Hepatocyte (in vitro differentiated cells): ENCODE data around the gene CDC20. TPM values are rescaled to one million over a fixed set of nuclear protein-coding genes. Genes with fewer than 3 reads are reported as not detected.

Source experiments
- DNase-seq: peaks from one replicate; pipeline ENCODE4 v3.0.0-alpha.2; 2016; ENCODE audit warnings: low spot score
- H2AFZ ChIP-seq: fragments of 200-600 bp; sonication (generic); 2 replicates; pipeline ENCODE4 v1.6.0; 2016; ENCODE audit warnings: antibody characterized with exemption, mild to moderate bottlenecking
- H3K27ac ChIP-seq: fragments of 200-600 bp; sonication (generic); 2 replicates; pipeline ENCODE4 v1.5.1; 2016; ENCODE audit warnings: mild to moderate bottlenecking
- H3K27me3 ChIP-seq: fragments of 200-600 bp; sonication (generic); 2 replicates; pipeline ENCODE4 v1.6.1; 2016
- H3K36me3 ChIP-seq: fragments of 200-600 bp; sonication (generic); replicated peaks from 2 replicates; pipeline ENCODE4 v1.5.1; 2016; ENCODE audit warnings: low read depth; ENCODE audit not compliant: insufficient read depth
- H3K4me1 ChIP-seq: fragments of 200-600 bp; sonication (generic); 2 replicates; pipeline ENCODE4 v1.5.1; 2016; ENCODE audit warnings: mild to moderate bottlenecking, moderate library complexity; ENCODE audit not compliant: insufficient read depth
- H3K4me2 ChIP-seq: fragments of 200-600 bp; sonication (generic); 2 replicates; pipeline ENCODE4 v1.6.0; 2016
- H3K4me3 ChIP-seq: fragments of 200-600 bp; sonication (generic); 2 replicates; pipeline ENCODE4 v1.5.1; 2016; ENCODE audit warnings: mild to moderate bottlenecking
- H3K79me2 ChIP-seq: fragments of 200-600 bp; sonication (generic); 2 replicates; pipeline ENCODE4 v1.6.0; 2017; ENCODE audit warnings: mild to moderate bottlenecking
- H3K9me2 ChIP-seq: fragments of 200-600 bp; sonication (generic); replicated peaks from 2 replicates; pipeline ENCODE4 v1.6.0; 2017; ENCODE audit warnings: mild to moderate bottlenecking; ENCODE audit not compliant: insufficient read depth
- H3K9me3 ChIP-seq: fragments of 200-600 bp; sonication (generic); 2 replicates; pipeline ENCODE4 v1.5.1; 2016; ENCODE audit warnings: low read depth, mild to moderate bottlenecking
- H4K20me1 ChIP-seq: fragments of 200-600 bp; sonication (generic); 2 replicates; pipeline ENCODE4 v1.6.0; 2016; ENCODE audit warnings: mild to moderate bottlenecking; ENCODE audit not compliant: insufficient read depth, poor library complexity, severe bottlenecking
- CTCF ChIP-seq: fragments of 200-600 bp; sonication (generic); IDR thresholded peaks from 2 replicates; pipeline ENCODE4 v1.5.1; 2016; ENCODE audit warnings: antibody characterized with exemption, mild to moderate bottlenecking; ENCODE audit not compliant: poor library complexity
- EZH2 ChIP-seq: fragments of 200-600 bp; sonication (generic); IDR thresholded peaks from 2 replicates; pipeline ENCODE4 v1.6.1; 2016; ENCODE audit warnings: antibody characterized with exemption, mild to moderate bottlenecking, borderline replicate concordance
- EZH2phosphoT487 ChIP-seq: fragments of 200-600 bp; sonication (generic); IDR thresholded peaks from one replicate; pipeline ENCODE4 v1.6.1; 2018; ENCODE audit warnings: antibody characterized with exemption, mild to moderate bottlenecking, low read depth, moderate library complexity; ENCODE audit not compliant: unreplicated experiment, severe bottlenecking
- WGBS: methylation state at CpG from one replicate; pipeline ENCODE4 v1.1.6; 2016; ENCODE audit warnings: low lambda C conversion rate; ENCODE audit errors: missing lambda C conversion rate; 5-methylcytosine and 5-hydroxymethylcytosine counted together
- polyA plus RNA-seq: library from polyadenylated mRNA; unstranded; fragments of >200 nt; fragmentation: Nextera tagmentation; extraction: Ambion mirVana; gene quantifications from 2 replicates; pipeline ENCODE4 v1.2.1, GENCODE V29; 2016
- total RNA-seq: library from RNA; depleted of rRNA; stranded (reverse); fragments of >200 nt; gene quantifications from 2 replicates; pipeline ENCODE4 v1.2.3, GENCODE V29; 2014

CDC20 gene
- total and polyA plus RNA-seq, 2 experiments from 2014 or later, result 13.6 to 19.7 TPM

GRCh38 chr1:43366601-43367025 lies 7.8 kb downstream of the CDC20 start:
- Histone ChIP-seq H3K36me3 (no peaks in the 10 kb centered on the region), H3K4me3 (peak overlapping the region; percentile 91), H3K27me3 (no peaks in the 10 kb centered on the region), H3K4me2 (peak overlapping the region; percentile 96), H3K9me3 (no peaks in the 10 kb centered on the region), H3K27ac (peak overlapping the region; percentile 99), H2AFZ (no peak overlapping the region), H3K79me2 (peaks cover 45% of the 10 kb centered on the region), H3K4me1 (peaks cover 14% of the 10 kb centered on the region), H3K9me2 (no peaks in the 10 kb centered on the region), H4K20me1 (peaks cover 3% of the 10 kb centered on the region)
- peak; percentile 30 for DNase-seq
- TF ChIP-seq CTCF (no peak), EZH2 (no peak), EZH2phosphoT487 (no peak)
- 47% methylated on average over 3 of the region's 5 CpGs for WGBS

- WGBS, result 6% methylated on average over 25 of the region's 48 CpGs
- H4K20me1 ChIP-seq, result peaks cover 3% of the 10 kb centered on the region
- no peaks in the 10 kb centered on the region for H3K27me3 ChIP-seq
- no peak for TF ChIP-seq EZH2
- TF ChIP-seq EZH2phosphoT487, result no peak
- no peak for TF ChIP-seq CTCF
- H3K79me2 ChIP-seq, result peaks cover 43% of the 10 kb centered on the region
- H3K4me2 ChIP-seq, result peak overlapping the region; percentile 96
- peak overlapping the region; percentile 91 for H3K4me3 ChIP-seq
- H2AFZ ChIP-seq, result peak overlapping the region; percentile 63
- H3K4me1 ChIP-seq, result peaks cover 14% of the 10 kb centered on the region
- DNase-seq, result peak; percentile 56
- H3K36me3 ChIP-seq, result no peaks in the 10 kb centered on the region
- no peaks in the 10 kb centered on the region for H3K9me2 ChIP-seq
- H3K27ac ChIP-seq, result peak overlapping the region; percentile 99
- no peaks in the 10 kb centered on the region for H3K9me3 ChIP-seq
These were observed 8.5 kb downstream of the CDC20 start for GRCh38 chr1:43367026-43367903.

GRCh38 chr1:43367904-43368645 lies 9.3 kb downstream of the CDC20 start, which contains the start of gene ELOVL1:
Gene ELOVL1 (minus strand): TSS chr1:43368011. CDS start chr1:43365609, 2,402 bp downstream.
- no peak for TF ChIP-seq EZH2phosphoT487
- no peak for TF ChIP-seq EZH2
- peak; percentile 34 for TF ChIP-seq CTCF
- Histone ChIP-seq H3K27me3 (no peaks in the 10 kb centered on the region), H2AFZ (peak within 1 kb of the TSS; percentile 84), H3K4me2 (peak within 1 kb of the TSS; percentile 96), H3K9me3 (no peaks in the 10 kb centered on the region), H4K20me1 (peaks cover 3% of the 10 kb centered on the region), H3K27ac (peak within 1 kb of the TSS; percentile 99), H3K9me2 (no peaks in the 10 kb centered on the region), H3K4me3 (peak within 1 kb of the TSS; percentile 91), H3K36me3 (no peaks in the 10 kb centered on the region), H3K79me2 (peaks cover 43% of the 10 kb centered on the region), H3K4me1 (peaks cover 14% of the 10 kb centered on the region)
- under 1% methylated on average over 29 of the region's 58 CpGs for WGBS
- DNase-seq, result peak; percentile 96
